Pancreas (tissue), 10 donors: Measurements from ENCODE around the gene PLA2G4D. TPM values are rescaled to one million over a fixed set of nuclear protein-coding genes. Genes with fewer than 3 reads are reported as not detected.

ENCODE experiments used
- ATAC-seq, 4 donors: fragments of 200-7000 bp; cut with Tn5 transposase; one replicate each; pipeline versions ENCODE4 v1.8.0 to v1.9.1; 2020; ENCODE audit warnings: mild to moderate bottlenecking in 4 of 4, moderate library complexity in 4 of 4
- DNase-seq, 6 donors: peaks; one replicate each; pipeline ENCODE4 v3.0.0-alpha.2; 2020
- FAIRE-seq: peaks from 2 replicates; lab custom pipeline; 2012; peaks lifted over from hg19 to GRCh38; lab: Jason Lieb, UNC
- H3K27ac ChIP-seq, 4 donors: fragments of 200-600 bp; sonication (generic); 1 replicate in 3 of 4; 2 replicates in 1 of 4; pipeline versions ENCODE4 v1.5.0 to v1.8.0; 2020
- H3K27me3 ChIP-seq, 4 donors: fragments of 200-600 bp; one replicate each; pipeline ENCODE4 v1.8.0; 2021
- H3K36me3 ChIP-seq, 3 donors: fragments of 200-600 bp; sonication (generic) in 1 of 3; one replicate each; pipeline versions ENCODE4 v1.5.0 to v1.8.0; 2020 to 2021
- H3K4me1 ChIP-seq, 3 donors: fragments of 200-600 bp; one replicate each; pipeline ENCODE4 v1.8.0; 2021
- H3K4me3 ChIP-seq, 4 donors: fragments of 200-600 bp; sonication (generic) in 2 of 4; one replicate each; pipeline versions ENCODE4 v1.5.0 to v1.8.0; 2020 to 2021
- H3K9me3 ChIP-seq, 4 donors: fragments of 200-600 bp; one replicate each; pipeline ENCODE4 v1.8.0; 2021
- CTCF ChIP-seq, 4 donors: fragments of 200-600 bp; sonication (generic) in 3 of 4; IDR thresholded peaks; one replicate each; pipeline versions ENCODE4 v1.5.0 to v1.8.0; 2021; ENCODE audit warnings: antibody characterized with exemption in 4 of 4
- WGBS, 2 donors: extraction: QIAGEN DNeasy Blood & Tissue Kit; methylation state at CpG; one replicate each; pipeline ENCODE4 v1.1.7; 2013; 5-methylcytosine and 5-hydroxymethylcytosine counted together
- intact Hi-C, 3 donors: fragments of 100-400 bp; cut with DNase I; formaldehyde crosslinking; loops; one replicate each; pipeline versions ENCODE4 v1.11.1 to v1.14.2; 2022
- polyA plus RNA-seq, 2 donors: library from polyadenylated mRNA; stranded (reverse); fragments of 200-250 nt; gene quantifications; one replicate each; pipeline ENCODE4 v1.2.3, GENCODE V29; 2013
- total RNA-seq, 6 donors: library from RNA; stranded (reverse); fragmentation: NEBNext Ultra II Directional in 4 of 6; extraction: Animal tissue kit (Norgen Biotek cat#: 25700) in 4 of 6; gene quantifications; one replicate each; pipeline versions ENCODE4 v1.2.1 to v1.2.4, GENCODE V29; 2021 to 2023
- donor health status: healthy with polysubstance abuse.
- donor health status: DM: no; HTN: no; CAD: no; lungs with moderate emphysema.
- donor health status: DM: no; HTN: no; CAD: no.
- donor health status: control.
- donor health status: control.
- donor health status: Bipolar disorder and iron deficiency.
- donor health status: DM: yes; HTN: yes; CAD: no.
- donor health status: DM: no; HTN: no; CAD: no.
- donor health status: DM: no; HTN: no; CAD: no.
- donor health status: DM: yes; HTN: yes; CAD: no.

The PLA2G4D gene
- total and polyA plus RNA-seq, 8 donors = 0.04 to 0.31 (median 0.07) TPM; not detected in 4

GRCh38 chr15:42140383-42141070, 46.2 kb upstream of the PLA2G4D start:
- FAIRE-seq = no peak
- ATAC-seq = no peak
- Histone ChIP-seq H3K4me1 (no peaks in the 10 kb centered on the region), H3K27me3 (no peaks in the 10 kb centered on the region), H3K4me3 (no peak overlapping the region), H3K27ac (no peak overlapping the region), H3K36me3 (no peaks in the 10 kb centered on the region), H3K9me3 (no peaks in the 10 kb centered on the region)
- no peak for TF ChIP-seq CTCF (IDR thresholded peaks at IDR 0.05)
- intact Hi-C loops = no loop called here
- 83 to 88% methylated on average over 8 of the region's 8 CpGs for WGBS, 2 donors
- DNase-seq = peak in 1 of 6 donors; percentile 8

- ATAC-seq = no peak
- intact Hi-C loops = loop anchor here in 2 of 3 donors (5.0 to 10.0 kb wide), 3 partner anchors 145 to 1502 kb away; no protein-coding TSS in a partner anchor
- Histone ChIP-seq H3K4me3 (no peak overlapping the region), H3K4me1 (no peaks in the 10 kb centered on the region), H3K36me3 (no peaks in the 10 kb centered on the region), H3K27me3 (no peaks in the 10 kb centered on the region), H3K9me3 (no peaks in the 10 kb centered on the region), H3K27ac (no peak overlapping the region)
- no peak for FAIRE-seq
- TF ChIP-seq CTCF (IDR thresholded peaks at IDR 0.05) = no peak
- peak in 1 of 6 donors; percentile 8 for DNase-seq
- 75 to 85% methylated on average over 6 of the region's 6 CpGs for WGBS, 2 donors
Measured at GRCh38 chr15:42139596-42139995, 45.2 kb upstream of the PLA2G4D start.

GRCh38 chr15:42138968-42139386, 44.6 kb upstream of the PLA2G4D start:
- intact Hi-C loops = loop anchor here in 2 of 3 donors (5.0 to 10.0 kb wide), 3 partner anchors 144 to 1502 kb away; no protein-coding TSS in a partner anchor
- Histone ChIP-seq H3K4me3 (no peak overlapping the region), H3K9me3 (no peaks in the 10 kb centered on the region), H3K27ac (no peak overlapping the region), H3K27me3 (no peaks in the 10 kb centered on the region), H3K4me1 (no peaks in the 10 kb centered on the region), H3K36me3 (no peaks in the 10 kb centered on the region)
- ATAC-seq (no peak), FAIRE-seq (no peak), DNase-seq (no peak)
- TF ChIP-seq CTCF (IDR thresholded peaks at IDR 0.05) = no peak
- 54 to 61% methylated on average over 3 of the region's 3 CpGs for WGBS, 2 donors

- Histone ChIP-seq H3K27ac (no peak overlapping the region), H3K4me3 (no peak overlapping the region), H3K4me1 (no peaks in the 10 kb centered on the region), H3K36me3 (no peaks in the 10 kb centered on the region), H3K27me3 (no peaks in the 10 kb centered on the region), H3K9me3 (no peaks in the 10 kb centered on the region)
- intact Hi-C loops = loop anchor here in 2 of 3 donors (5.0 to 10.0 kb wide), 3 partner anchors 144 to 1501 kb away; no protein-coding TSS in a partner anchor
- ATAC-seq (no peak), FAIRE-seq (no peak), DNase-seq (peak in 1 of 6 donors; percentile 3)
- 81 to 91% methylated on average over 4 of the region's 4 CpGs for WGBS, 2 donors
- no peak for TF ChIP-seq CTCF (IDR thresholded peaks at IDR 0.05)
Measured at GRCh38 chr15:42138411-42138810, 44.0 kb upstream of the PLA2G4D start.
